NCI-H446 treated with DMSO at 0.1 percent for 48 hours (cell line): ENCODE results near the gene CLSTN2.

ENCODE experiments used
- DNase-seq: peaks from one replicate; lab custom pipeline; 2025; lab: John Stamatoyannopoulos, UW

Gene CLSTN2

GRCh38 chr3:140453750-140454149 is 518.8 kb downstream of the CLSTN2 start:
- DNase-seq, result no peak

GRCh38 chr3:140455521-140456214 is 520.7 kb downstream of the CLSTN2 start:
- peak; percentile 67 for DNase-seq

- DNase-seq, result no peak
These were observed 522.0 kb downstream of the CLSTN2 start for GRCh38 chr3:140456974-140457373.

- no peak for DNase-seq
These were observed 524.5 kb downstream of the CLSTN2 start for GRCh38 chr3:140459462-140459861.

GRCh38 chr3:140461250-140461649 is 526.3 kb downstream of the CLSTN2 start:
- no peak for DNase-seq

- no peak for DNase-seq
These were observed 528.4 kb downstream of the CLSTN2 start for GRCh38 chr3:140463355-140463754.

- no peak for DNase-seq
These were observed 531.0 kb downstream of the CLSTN2 start for GRCh38 chr3:140465988-140466387.

- no peak for DNase-seq
These were observed 531.5 kb downstream of the CLSTN2 start for GRCh38 chr3:140466535-140466934.

- DNase-seq, result no peak
These were observed 532.2 kb downstream of the CLSTN2 start for GRCh38 chr3:140467104-140467577.

GRCh38 chr3:140467796-140468315 is 532.9 kb downstream of the CLSTN2 start:
- no peak for DNase-seq

GRCh38 chr3:140468407-140468806 is 533.4 kb downstream of the CLSTN2 start:
- DNase-seq, result no peak

GRCh38 chr3:140469491-140469890 is 534.5 kb downstream of the CLSTN2 start:
- no peak for DNase-seq

GRCh38 chr3:140470211-140470610 is 535.2 kb downstream of the CLSTN2 start:
- DNase-seq, result no peak

GRCh38 chr3:140470962-140471361 is 536.0 kb downstream of the CLSTN2 start:
- no peak for DNase-seq

GRCh38 chr3:140472306-140473020 is 537.5 kb downstream of the CLSTN2 start:
- no peak for DNase-seq

- DNase-seq, result no peak
These were observed 552.6 kb downstream of the CLSTN2 start for GRCh38 chr3:140487566-140487965.

GRCh38 chr3:140493271-140493670 is 558.3 kb downstream of the CLSTN2 start:
- no peak for DNase-seq

- no peak for DNase-seq
These were observed 560.0 kb downstream of the CLSTN2 start for GRCh38 chr3:140494970-140495369.

- DNase-seq, result no peak
These were observed 562.3 kb downstream of the CLSTN2 start for GRCh38 chr3:140497331-140497730.

GRCh38 chr3:140499114-140499757 is 564.3 kb downstream of the CLSTN2 start:
- peak; percentile 16 for DNase-seq

GRCh38 chr3:140500473-140500872 is 565.5 kb downstream of the CLSTN2 start:
- DNase-seq, result no peak

GRCh38 chr3:140501061-140501769 is 566.2 kb downstream of the CLSTN2 start:
- DNase-seq, result no peak
